H9 (cell line): ENCODE measurements around the gene TCEAL7. TPM values are rescaled to one million over a fixed set of nuclear protein-coding genes. Genes with fewer than 3 reads are reported as not detected.

Experiments used
- DNase-seq: peaks from one replicate; pipeline ENCODE4 v3.0.0-alpha.2; 2017
- H2AFZ ChIP-seq: one replicate; pipeline ENCODE4 v1.6.1; 2013; ENCODE audit warnings: mild to moderate bottlenecking, low read length, control low read depth, moderate library complexity
- H2AK5ac ChIP-seq: 2 replicates; pipeline ENCODE4 v1.6.1; 2013; ENCODE audit warnings: low read length, control low read depth, mixed read lengths; ENCODE audit not compliant: insufficient read length
- H2BK120ac ChIP-seq: one replicate; pipeline ENCODE4 v1.6.1; 2013; ENCODE audit warnings: low read depth, mild to moderate bottlenecking, low read length, control low read depth, inconsistent platforms; ENCODE audit not compliant: poor library complexity, severe bottlenecking
- H2BK12ac ChIP-seq: 2 replicates; pipeline ENCODE4 v1.6.1; 2013; ENCODE audit warnings: low read length, control low read depth, mixed read lengths, low read depth; ENCODE audit not compliant: insufficient read length
- H2BK15ac ChIP-seq: 2 replicates; pipeline ENCODE4 v1.6.1; 2013; ENCODE audit warnings: low read depth, low read length, control low read depth
- H2BK20ac ChIP-seq: one replicate; pipeline ENCODE4 v1.6.1; 2013; ENCODE audit warnings: low read depth, mild to moderate bottlenecking, low read length, control low read depth, inconsistent platforms; ENCODE audit not compliant: poor library complexity, severe bottlenecking
- H2BK5ac ChIP-seq: 2 replicates; pipeline ENCODE4 v1.6.1; 2013; ENCODE audit warnings: low read length, control low read depth, mixed read lengths; ENCODE audit not compliant: insufficient read length
- H3K14ac ChIP-seq: 2 replicates; pipeline ENCODE4 v1.6.1; 2013; ENCODE audit warnings: low read length, control low read depth; ENCODE audit not compliant: insufficient read depth
- H3K18ac ChIP-seq: 2 replicates; pipeline ENCODE4 v1.6.1; 2013; ENCODE audit warnings: low read depth, mild to moderate bottlenecking, mixed read lengths, low read length, control low read depth; ENCODE audit not compliant: insufficient read length
- H3K23ac ChIP-seq: 2 replicates; pipeline ENCODE4 v1.6.1; 2013; ENCODE audit warnings: low read length, control low read depth, mixed read lengths, low read depth; ENCODE audit not compliant: insufficient read length
- H3K23me2 ChIP-seq: 2 replicates; pipeline ENCODE4 v1.6.1; 2013; ENCODE audit warnings: low read depth, mild to moderate bottlenecking, mixed read lengths, low read length, control low read depth; ENCODE audit not compliant: insufficient read length, poor library complexity, severe bottlenecking
- H3K27ac ChIP-seq: 2 replicates; pipeline ENCODE4 v1.5.1; 2013; ENCODE audit warnings: low read length, control low read depth, mixed read lengths, low read depth; ENCODE audit not compliant: insufficient read length
- H3K27me3 ChIP-seq: 2 replicates; pipeline ENCODE4 v1.6.1; 2013; ENCODE audit warnings: low read length, control low read depth, inconsistent platforms; ENCODE audit not compliant: insufficient read depth
- H3K4ac ChIP-seq: 2 replicates; pipeline ENCODE4 v1.6.1; 2013; ENCODE audit warnings: low read depth, mild to moderate bottlenecking, control low read depth, inconsistent platforms, low read length, moderate library complexity
- H3K4me1 ChIP-seq: 2 replicates; pipeline ENCODE4 v1.6.1; 2013; ENCODE audit warnings: low read length, control low read depth, inconsistent platforms; ENCODE audit not compliant: insufficient read depth
- H3K4me2 ChIP-seq: 2 replicates; pipeline ENCODE4 v1.6.1; 2013; ENCODE audit warnings: low read length, control low read depth, mixed read lengths; ENCODE audit not compliant: insufficient read length, insufficient read depth
- H3K56ac ChIP-seq: 2 replicates; pipeline ENCODE4 v1.6.1; 2013; ENCODE audit warnings: low read depth, mild to moderate bottlenecking, mixed read lengths, low read length, control low read depth; ENCODE audit not compliant: insufficient read length
- H3K79me1 ChIP-seq: 2 replicates; pipeline ENCODE4 v1.6.1; 2013; ENCODE audit warnings: low read depth, mild to moderate bottlenecking, moderate library complexity, low read length, control low read depth, inconsistent platforms; ENCODE audit not compliant: insufficient read depth, poor library complexity, severe bottlenecking
- H3K79me2 ChIP-seq: 2 replicates; pipeline ENCODE4 v1.6.1; 2013; ENCODE audit warnings: low read length, control low read depth, inconsistent platforms; ENCODE audit not compliant: insufficient read depth
- H3K9ac ChIP-seq: 2 replicates; pipeline ENCODE4 v1.6.1; 2013; ENCODE audit warnings: low read length, control low read depth, mixed read lengths; ENCODE audit not compliant: insufficient read length; ENCODE audit errors: extremely low read depth
- H3K9me3 ChIP-seq: one replicate; pipeline ENCODE4 v1.6.1; 2013; ENCODE audit warnings: low read depth, low read length, inconsistent platforms; ENCODE audit not compliant: control insufficient read depth
- H3T11ph ChIP-seq: one replicate; pipeline ENCODE4 v1.6.1; 2013; ENCODE audit warnings: mild to moderate bottlenecking, low read length, control low read depth, inconsistent platforms
- H4K20me1 ChIP-seq: one replicate; pipeline ENCODE4 v1.6.1; 2013; ENCODE audit not compliant: control insufficient read depth, insufficient read length, insufficient read depth
- H4K5ac ChIP-seq: 2 replicates; pipeline ENCODE4 v1.6.1; 2013; ENCODE audit warnings: low read depth, mild to moderate bottlenecking, mixed read lengths, low read length, control low read depth; ENCODE audit not compliant: insufficient read length
- H4K8ac ChIP-seq: replicated peaks from 2 replicates; pipeline ENCODE4 v1.6.1; 2013; ENCODE audit warnings: low read length, control low read depth, mixed read lengths, low read depth; ENCODE audit not compliant: insufficient read length
- H4K91ac ChIP-seq: 2 replicates; pipeline ENCODE4 v1.6.1; 2013; ENCODE audit warnings: low read depth, mild to moderate bottlenecking, moderate library complexity, mixed read lengths, low read length, control low read depth; ENCODE audit not compliant: insufficient read length
- H3K27ac Mint-ChIP-seq, 3 experiments: 2 replicates in 2 of 3; 3 replicates in 1 of 3; pipeline ENCODE4 v1.8.0; 2020 to 2021; ENCODE audit warnings: mixed read lengths in 3 of 3, mild to moderate bottlenecking in 1 of 3, moderate library complexity in 1 of 3
- H3K27me3 Mint-ChIP-seq: 2 replicates; pipeline ENCODE4 v1.8.0; 2021; ENCODE audit warnings: low read depth, mild to moderate bottlenecking, moderate library complexity, mixed read lengths
- H3K36me3 Mint-ChIP-seq, 3 experiments: 2 replicates in 2 of 3; 3 replicates in 1 of 3; pipeline ENCODE4 v1.8.0; 2020 to 2021; ENCODE audit warnings: low read depth in 3 of 3, mixed read lengths in 3 of 3; ENCODE audit not compliant: insufficient read depth in 1 of 3
- H3K4me1 Mint-ChIP-seq, 2 experiments: 2 replicates each; pipeline ENCODE4 v1.8.0; 2020; ENCODE audit warnings: mixed read lengths in 2 of 2
- H3K4me3 Mint-ChIP-seq, 2 experiments: 2 replicates in 1 of 2; 3 replicates in 1 of 2; pipeline ENCODE4 v1.8.0; 2020 to 2021; ENCODE audit warnings: mild to moderate bottlenecking in 2 of 2, mixed read lengths in 2 of 2, moderate library complexity in 1 of 2
- H3K9me3 Mint-ChIP-seq, 2 experiments: 2 replicates in 1 of 2; 3 replicates in 1 of 2; pipeline ENCODE4 v1.8.0; 2020; ENCODE audit warnings: mild to moderate bottlenecking in 2 of 2, mixed read lengths in 2 of 2, moderate library complexity in 1 of 2
- WGBS: extraction: QIAGEN DNeasy Blood & Tissue Kit; methylation state at CpG from one replicate; pipeline ENCODE4 v1.1.7; 2013; ENCODE audit warnings: missing lambda C conversion rate, low lambda C conversion rate, mixed read lengths; ENCODE audit not compliant: insufficient read length; ENCODE audit errors: extremely low coverage; 5-methylcytosine and 5-hydroxymethylcytosine counted together
- total RNA-seq: library from RNA; stranded (reverse); gene quantifications from 2 replicates; pipeline ENCODE4 v1.2.1, GENCODE V29; 2021
- TF ChIP-seq, protein P1 (sequence below): fragments of 200-600 bp; sonication (generic); conservative IDR thresholded peaks from 3 replicates; pipeline ENCODE4 v1.8.0; 2021; ENCODE audit warnings: antibody characterized with exemption, mild to moderate bottlenecking

The TCEAL7 gene
- total RNA-seq, 1 experiment from 2014 or later, result 2.7 TPM

DNA sequence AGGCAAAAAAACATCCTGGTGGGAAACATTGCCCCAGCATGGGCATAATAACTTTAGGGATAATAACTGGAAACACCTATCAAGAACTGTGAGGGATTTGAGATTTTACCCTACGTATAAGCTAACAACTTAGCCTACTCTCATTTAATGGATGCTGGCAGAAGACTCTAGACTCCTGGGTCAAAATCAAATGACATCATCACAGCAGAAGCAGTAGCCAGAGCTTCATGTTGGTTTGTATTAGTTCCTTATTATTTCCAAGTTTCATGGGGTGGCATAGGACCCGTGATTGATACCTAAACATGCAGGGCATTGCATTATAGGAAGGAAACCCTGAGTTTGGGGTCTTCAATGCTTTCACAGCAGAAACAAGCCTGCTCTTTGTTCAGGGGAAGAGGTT, 30.9 kb downstream of the TCEAL7 start:
- H3K27ac Mint-ChIP-seq, result no peak overlapping the region

More for the DNA sequence above, 30.9 kb downstream of the TCEAL7 start:
- Histone ChIP-seq H3K23me2 (peaks cover 7% of the 10 kb centered on the region), H3K18ac (no peak overlapping the region), H3T11ph (no peak overlapping the region), H2AFZ (no peak overlapping the region), H3K4me1 (peaks cover 3% of the 10 kb centered on the region; the same call in 1 of the 2 replicates), H3K27ac (no peak overlapping the region), H3K9ac (no peak overlapping the region), H3K23ac (no peak overlapping the region), H3K14ac (no peak overlapping the region), H3K79me1 (no peaks in the 10 kb centered on the region), H2AK5ac (no peak overlapping the region), H2BK15ac (no peak overlapping the region), H3K27me3 (no peaks in the 10 kb centered on the region), H4K8ac (no peak overlapping the region), H4K20me1 (no peaks in the 10 kb centered on the region), H4K91ac (no peak overlapping the region), H2BK5ac (no peak overlapping the region), H3K56ac (no peak overlapping the region), H3K9me3 (no peaks in the 10 kb centered on the region), H2BK20ac (no peak overlapping the region), H3K4ac (no peak overlapping the region), H2BK12ac (no peak overlapping the region), H3K79me2 (no peaks in the 10 kb centered on the region), H3K4me2 (no peak overlapping the region), H4K5ac (no peak overlapping the region), H2BK120ac (no peak overlapping the region)
- Mint-ChIP-seq H3K4me1 (peaks cover 19 to 22% of the 10 kb centered on the region in 2 experiments), H3K27me3 (no peaks in the 10 kb centered on the region), H3K9me3 (peaks cover 0 to 69% of the 10 kb centered on the region in 2 experiments; a peak in 3 of 5 replicates), H3K36me3 (peaks cover 0 to 13% (median 13%) of the 10 kb centered on the region in 3 experiments; a peak in 5 of 7 replicates), H3K4me3 (no peak overlapping the region)
- no peak for DNase-seq
- WGBS, result no CpG with 5 or more reads among the region's 2 CpGs
- TF ChIP-seq, protein P1, sequence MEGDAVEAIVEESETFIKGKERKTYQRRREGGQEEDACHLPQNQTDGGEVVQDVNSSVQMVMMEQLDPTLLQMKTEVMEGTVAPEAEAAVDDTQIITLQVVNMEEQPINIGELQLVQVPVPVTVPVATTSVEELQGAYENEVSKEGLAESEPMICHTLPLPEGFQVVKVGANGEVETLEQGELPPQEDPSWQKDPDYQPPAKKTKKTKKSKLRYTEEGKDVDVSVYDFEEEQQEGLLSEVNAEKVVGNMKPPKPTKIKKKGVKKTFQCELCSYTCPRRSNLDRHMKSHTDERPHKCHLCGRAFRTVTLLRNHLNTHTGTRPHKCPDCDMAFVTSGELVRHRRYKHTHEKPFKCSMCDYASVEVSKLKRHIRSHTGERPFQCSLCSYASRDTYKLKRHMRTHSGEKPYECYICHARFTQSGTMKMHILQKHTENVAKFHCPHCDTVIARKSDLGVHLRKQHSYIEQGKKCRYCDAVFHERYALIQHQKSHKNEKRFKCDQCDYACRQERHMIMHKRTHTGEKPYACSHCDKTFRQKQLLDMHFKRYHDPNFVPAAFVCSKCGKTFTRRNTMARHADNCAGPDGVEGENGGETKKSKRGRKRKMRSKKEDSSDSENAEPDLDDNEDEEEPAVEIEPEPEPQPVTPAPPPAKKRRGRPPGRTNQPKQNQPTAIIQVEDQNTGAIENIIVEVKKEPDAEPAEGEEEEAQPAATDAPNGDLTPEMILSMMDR, result no peak
